Small intestine (tissue), 4 donors: ENCODE results near the gene TNFRSF8. TPM values are rescaled to one million over a fixed set of nuclear protein-coding genes. Genes with fewer than 3 reads are reported as not detected.

ENCODE experiments used
- polyA plus RNA-seq, 4 donors: library from polyadenylated mRNA; stranded (reverse) in 3 of 4; unstranded in 1 of 4; fragments of 200-250 nt in 3 of 4; fragments of 120-200 nt in 1 of 4; gene quantifications; one replicate each; pipeline versions ENCODE4 v1.2.1 to v1.2.3, GENCODE V29; 2013
- donor health status: healthy with polysubstance abuse.
- donor health status: Bipolar disorder and iron deficiency.
- donor health status: healthy.

The TNFRSF8 gene
- polyA plus RNA-seq, 4 donors, result 0.10 to 2.1 (median 0.54) TPM; not detected in 1

Other genes with a start within 250 kb of the TNFRSF8 start
- 10 to 100 TPM in 1 of 4 donors, 1 to 10 TPM in 1, under 1 TPM in 1, not detected in 1; 0.68 to 22.4 (median 1.4) TPM for gene NPPA, start 215.5 kb upstream of the TNFRSF8 start, polyA plus RNA-seq
- 100 to 1,000 TPM in 1 of 4 donors, 10 to 100 TPM in 1, under 1 TPM in 1, not detected in 1; 0.39 to 145 (median 19.7) TPM for gene NPPB, start 204.4 kb upstream of the TNFRSF8 start, polyA plus RNA-seq
- gene KIAA2013, start 136.9 kb upstream of the TNFRSF8 start, polyA plus RNA-seq, result 100 to 1,000 TPM in 1 of 4 donors, 10 to 100 TPM in 3; 76.5 to 109 (median 77.4) TPM
- gene PLOD1, start 128.6 kb upstream of the TNFRSF8 start, polyA plus RNA-seq, result 10 to 100 TPM; 26.7 to 74.4 (median 43.2) TPM
- gene MFN2, start 82.9 kb upstream of the TNFRSF8 start, polyA plus RNA-seq, result 10 to 100 TPM; 60.3 to 87.0 (median 78.9) TPM
- 10 to 100 TPM; 23.7 to 65.7 (median 39.1) TPM for gene MIIP, start 43.8 kb upstream of the TNFRSF8 start, polyA plus RNA-seq
- 10 to 100 TPM; 16.0 to 30.4 (median 18.6) TPM for gene TNFRSF1B, start 103.7 kb downstream of the TNFRSF8 start, polyA plus RNA-seq
- 10 to 100 TPM; 15.9 to 21.5 (median 17.7) TPM for gene VPS13D, start 166.7 kb downstream of the TNFRSF8 start, polyA plus RNA-seq